ENCODE data around the gene PLCB4.
A peak's percentile ranks its signal among the peaks of the same experiment; 100 is the strongest.

Gene PLCB4

DNA sequence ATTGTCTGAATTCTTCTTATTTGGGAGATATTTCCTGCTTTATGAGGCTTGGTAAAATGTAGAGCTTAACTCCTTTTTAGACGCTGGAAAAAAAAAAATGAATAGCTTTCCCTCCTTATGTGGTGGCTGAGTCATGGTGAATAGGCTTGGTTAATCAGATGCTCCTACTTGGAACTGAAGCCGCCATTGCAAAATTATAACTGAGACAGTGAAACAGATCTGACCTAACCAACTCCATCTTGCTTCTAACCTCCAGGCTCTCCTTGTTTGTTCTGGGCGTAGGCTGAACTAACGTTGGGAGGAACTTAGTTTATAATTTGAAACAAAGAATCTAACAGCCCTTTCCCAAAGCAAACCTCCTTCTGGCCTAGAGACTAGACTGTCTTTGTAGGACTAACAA lies 43.2 kb upstream of the PLCB4 start:
- TF ChIP-seq, protein P1, sequence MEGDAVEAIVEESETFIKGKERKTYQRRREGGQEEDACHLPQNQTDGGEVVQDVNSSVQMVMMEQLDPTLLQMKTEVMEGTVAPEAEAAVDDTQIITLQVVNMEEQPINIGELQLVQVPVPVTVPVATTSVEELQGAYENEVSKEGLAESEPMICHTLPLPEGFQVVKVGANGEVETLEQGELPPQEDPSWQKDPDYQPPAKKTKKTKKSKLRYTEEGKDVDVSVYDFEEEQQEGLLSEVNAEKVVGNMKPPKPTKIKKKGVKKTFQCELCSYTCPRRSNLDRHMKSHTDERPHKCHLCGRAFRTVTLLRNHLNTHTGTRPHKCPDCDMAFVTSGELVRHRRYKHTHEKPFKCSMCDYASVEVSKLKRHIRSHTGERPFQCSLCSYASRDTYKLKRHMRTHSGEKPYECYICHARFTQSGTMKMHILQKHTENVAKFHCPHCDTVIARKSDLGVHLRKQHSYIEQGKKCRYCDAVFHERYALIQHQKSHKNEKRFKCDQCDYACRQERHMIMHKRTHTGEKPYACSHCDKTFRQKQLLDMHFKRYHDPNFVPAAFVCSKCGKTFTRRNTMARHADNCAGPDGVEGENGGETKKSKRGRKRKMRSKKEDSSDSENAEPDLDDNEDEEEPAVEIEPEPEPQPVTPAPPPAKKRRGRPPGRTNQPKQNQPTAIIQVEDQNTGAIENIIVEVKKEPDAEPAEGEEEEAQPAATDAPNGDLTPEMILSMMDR (IDR thresholded peaks at IDR 0.05; ENCODE audit: insufficient read depth, low read depth, low read length, missing control alignments), result no peak
- peak; percentile 76 for DNase-seq (ENCODE audit: low read depth)
- no peak overlapping the region for H3K4me3 ChIP-seq (ENCODE audit: low read length)

- TF ChIP-seq, protein P1 (IDR thresholded peaks at IDR 0.05; ENCODE audit: insufficient read depth, low read depth, low read length, missing control alignments), result no peak
- no peak overlapping the region for H3K4me3 ChIP-seq (ENCODE audit: low read length)
- no peak for DNase-seq (ENCODE audit: low read depth)
Observed at GRCh38 chr20:9027626-9028025, 41.3 kb upstream of the PLCB4 start.

GRCh38 chr20:9028419-9028818 lies 40.5 kb upstream of the PLCB4 start:
- TF ChIP-seq, protein P1 (IDR thresholded peaks at IDR 0.05; ENCODE audit: insufficient read depth, low read depth, low read length, missing control alignments), result no peak
- DNase-seq (ENCODE audit: low read depth), result no peak
- no peak overlapping the region for H3K4me3 ChIP-seq (ENCODE audit: low read length)

- TF ChIP-seq, protein P1 (IDR thresholded peaks at IDR 0.05; ENCODE audit: insufficient read depth, low read depth, low read length, missing control alignments), result no peak
Observed at GRCh38 chr20:9031991-9032390, 36.9 kb upstream of the PLCB4 start.

GRCh38 chr20:9032758-9033157 lies 36.1 kb upstream of the PLCB4 start:
- TF ChIP-seq, protein P1 (IDR thresholded peaks at IDR 0.05; ENCODE audit: insufficient read depth, low read depth, low read length, missing control alignments), result no peak
- DNase-seq (ENCODE audit: low read depth), result peak; percentile 11
- no peak overlapping the region for H3K4me3 ChIP-seq (ENCODE audit: low read length)

More at GRCh38 chr20:9031991-9032390, 36.9 kb upstream of the PLCB4 start:
- no peak overlapping the region for H3K4me3 ChIP-seq (ENCODE audit: low read length)
- no peak for DNase-seq (ENCODE audit: low read depth)

DNA sequence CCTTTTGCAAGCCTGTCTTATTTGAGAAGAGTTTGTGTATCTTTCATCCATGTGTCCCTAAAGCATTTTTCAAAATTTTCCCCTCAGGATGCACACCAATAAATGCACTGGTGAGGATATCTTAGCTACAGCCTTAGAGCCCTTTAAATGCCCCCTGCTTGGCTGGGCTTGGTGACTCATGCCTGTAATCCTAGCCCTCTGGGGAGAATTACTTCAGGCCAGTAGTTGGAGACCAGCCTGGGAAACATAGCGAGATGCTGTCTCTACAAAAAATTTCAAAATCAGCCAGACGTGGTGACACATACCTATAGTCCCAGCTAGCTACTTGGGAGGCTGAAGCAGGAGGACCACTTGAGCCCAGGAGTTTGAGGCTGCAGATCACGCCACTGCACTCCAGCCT lies 33.8 kb upstream of the PLCB4 start:
- TF ChIP-seq, protein P1 (IDR thresholded peaks at IDR 0.05; ENCODE audit: insufficient read depth, low read depth, low read length, missing control alignments), result no peak
- DNase-seq (ENCODE audit: low read depth), result peak; percentile 55
- H3K4me3 ChIP-seq (ENCODE audit: low read length), result no peak overlapping the region

GRCh38 chr20:9036593-9036992 lies 32.3 kb upstream of the PLCB4 start:
- DNase-seq (ENCODE audit: low read depth), result peak; percentile 33
- H3K4me3 ChIP-seq (ENCODE audit: low read length), result no peak overlapping the region
- TF ChIP-seq, protein P1 (IDR thresholded peaks at IDR 0.05; ENCODE audit: insufficient read depth, low read depth, low read length, missing control alignments), result no peak
